Peyer's patch (tissue), 4 donors: ENCODE measurements around the gene TYW1B.
"Not testable (repeated sequence)": the region's sequence is repeated elsewhere in the genome, so short reads cannot be mapped to it uniquely, and the experiment has no call there.

ENCODE experiments used
- CTCF ChIP-seq, 6 experiments: fragments of 450-650 bp in 4 of 6; fragments of 200-600 bp in 2 of 6; sonication (generic) in 1 of 6; IDR thresholded peaks; one replicate each; pipeline ENCODE4 v1.5.1; 2017 to 2019; ENCODE audit warnings: antibody characterized with exemption in 6 of 6, mild to moderate bottlenecking in 3 of 6, moderate library complexity in 1 of 6
- POLR2A ChIP-seq, 2 donors: fragments of 450-650 bp; IDR thresholded peaks; one replicate each; pipeline ENCODE4 v1.5.1; 2017; ENCODE audit warnings: antibody characterized with exemption in 2 of 2, mild to moderate bottlenecking in 2 of 2, moderate library complexity in 2 of 2

GRCh38 chr7:72675686-72676085 lies 152.3 kb downstream of the TYW1B start:
- TF ChIP-seq POLR2A, CTCF (IDR thresholded peaks at IDR 0.05): not testable (repeated sequence)
